Vagina (tissue), 2 donors: ENCODE data around the gene MAN1C1.

ENCODE experiments used
- POLR2AphosphoS5 ChIP-seq, 2 donors: sonication (generic); formaldehyde crosslinking; IDR thresholded peaks; one replicate each; pipeline ENCODE4 v1.9.0; 2017; ENCODE audit warnings: antibody characterized with exemption in 2 of 2, mild to moderate bottlenecking in 2 of 2, low read depth in 1 of 2; ENCODE audit not compliant: insufficient read depth in 1 of 2
- TF ChIP-seq, protein P1 (sequence below), 3 experiments: fragments of 450-650 bp in 2 of 3; fragments of 200-600 bp in 1 of 3; sonication (generic) in 1 of 3; IDR thresholded peaks; one replicate each; pipeline ENCODE4 v1.5.1; 2017 to 2019; ENCODE audit warnings: antibody characterized with exemption in 3 of 3, mild to moderate bottlenecking in 2 of 3, moderate library complexity in 2 of 3

GRCh38 chr1:25750923-25751605 lies 134.5 kb downstream of the MAN1C1 start:
- no peak for TF ChIP-seq POLR2AphosphoS5 (IDR thresholded peaks at IDR 0.05; ENCODE audit: insufficient read depth in 1 of 2, low read depth in 1 of 2)
- TF ChIP-seq, protein P1, sequence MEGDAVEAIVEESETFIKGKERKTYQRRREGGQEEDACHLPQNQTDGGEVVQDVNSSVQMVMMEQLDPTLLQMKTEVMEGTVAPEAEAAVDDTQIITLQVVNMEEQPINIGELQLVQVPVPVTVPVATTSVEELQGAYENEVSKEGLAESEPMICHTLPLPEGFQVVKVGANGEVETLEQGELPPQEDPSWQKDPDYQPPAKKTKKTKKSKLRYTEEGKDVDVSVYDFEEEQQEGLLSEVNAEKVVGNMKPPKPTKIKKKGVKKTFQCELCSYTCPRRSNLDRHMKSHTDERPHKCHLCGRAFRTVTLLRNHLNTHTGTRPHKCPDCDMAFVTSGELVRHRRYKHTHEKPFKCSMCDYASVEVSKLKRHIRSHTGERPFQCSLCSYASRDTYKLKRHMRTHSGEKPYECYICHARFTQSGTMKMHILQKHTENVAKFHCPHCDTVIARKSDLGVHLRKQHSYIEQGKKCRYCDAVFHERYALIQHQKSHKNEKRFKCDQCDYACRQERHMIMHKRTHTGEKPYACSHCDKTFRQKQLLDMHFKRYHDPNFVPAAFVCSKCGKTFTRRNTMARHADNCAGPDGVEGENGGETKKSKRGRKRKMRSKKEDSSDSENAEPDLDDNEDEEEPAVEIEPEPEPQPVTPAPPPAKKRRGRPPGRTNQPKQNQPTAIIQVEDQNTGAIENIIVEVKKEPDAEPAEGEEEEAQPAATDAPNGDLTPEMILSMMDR (IDR thresholded peaks at IDR 0.05), result no peak
